A204.1 (cell line): Measurements from ENCODE around the gene SLC12A3.
"Not testable (repeated sequence)": the region's sequence is repeated elsewhere in the genome, so short reads cannot be mapped to it uniquely, and the experiment has no call there.

Source experiments
- FAIRE-seq: peaks from 2 replicates; lab custom pipeline; 2012; peaks lifted over from hg19 to GRCh38; lab: Jason Lieb, UNC

The SLC12A3 gene

DNA sequence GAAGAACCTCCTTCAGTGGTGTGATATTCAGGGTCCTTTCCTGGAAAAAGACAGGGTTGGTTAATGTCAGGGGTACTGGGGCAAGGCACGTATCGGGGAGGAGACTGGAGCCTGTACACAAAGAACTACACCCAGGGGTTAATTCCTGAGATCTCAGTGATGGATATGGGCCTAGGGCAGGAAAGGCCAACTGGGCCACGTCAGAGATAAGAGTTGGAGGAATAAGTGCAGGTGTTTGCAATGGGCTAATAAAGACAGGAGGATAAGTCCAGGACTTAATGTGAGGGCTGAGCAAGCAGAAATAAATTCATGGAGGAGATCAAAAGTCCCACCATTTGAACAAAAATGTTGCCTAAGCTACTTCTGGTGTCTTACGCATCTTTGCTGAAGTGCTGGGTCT is 56.6 kb downstream of the SLC12A3 start:
- FAIRE-seq = no peak

DNA sequence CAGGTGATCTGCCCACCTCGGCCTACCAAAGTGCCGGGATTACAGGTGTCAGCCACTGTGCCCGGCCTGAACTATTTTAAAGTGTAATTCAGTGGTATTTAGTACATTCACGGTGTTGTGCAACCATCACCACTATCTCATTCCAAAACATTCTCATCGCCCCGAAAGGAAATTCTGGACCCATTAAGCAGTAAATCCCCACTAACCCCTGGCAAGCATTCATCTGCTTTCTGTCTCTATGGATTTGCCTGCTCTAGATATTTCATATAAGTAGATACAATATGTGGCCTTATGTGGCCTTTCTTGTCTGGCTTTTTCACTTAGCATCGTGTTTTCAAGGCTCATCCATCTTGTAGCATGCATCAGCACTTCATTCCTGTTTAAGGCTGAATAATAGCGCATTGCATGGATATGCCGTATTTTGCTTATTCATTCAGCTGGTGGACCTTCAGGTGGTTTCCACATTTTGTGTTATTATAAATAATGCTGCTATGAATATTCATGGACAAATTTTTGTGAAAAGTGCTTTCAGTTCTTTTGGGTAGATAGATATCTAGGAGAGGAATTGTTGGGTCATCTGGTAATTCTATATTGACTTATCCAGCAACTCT is 58.6 kb downstream of the SLC12A3 start:
- no peak for FAIRE-seq

DNA sequence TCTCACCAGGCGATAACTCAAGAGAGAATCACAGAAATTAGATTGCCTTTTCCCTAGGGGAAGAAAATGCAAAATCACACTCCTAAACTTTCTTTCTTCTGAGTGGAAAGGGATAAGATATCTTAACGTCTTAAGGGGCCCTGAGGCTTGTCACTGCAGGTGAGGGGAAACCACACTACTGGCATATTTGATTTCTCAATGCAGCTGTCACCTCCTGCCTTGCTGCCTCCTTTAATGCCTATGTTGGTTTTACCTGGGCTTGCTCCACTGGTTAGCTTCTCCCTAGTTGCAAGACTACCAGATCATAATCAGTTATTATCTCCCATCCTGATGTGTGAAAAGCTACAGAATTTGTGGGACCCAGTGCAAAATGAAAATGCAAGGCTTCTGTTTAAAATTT is 62.5 kb downstream of the SLC12A3 start:
- no peak for FAIRE-seq

DNA sequence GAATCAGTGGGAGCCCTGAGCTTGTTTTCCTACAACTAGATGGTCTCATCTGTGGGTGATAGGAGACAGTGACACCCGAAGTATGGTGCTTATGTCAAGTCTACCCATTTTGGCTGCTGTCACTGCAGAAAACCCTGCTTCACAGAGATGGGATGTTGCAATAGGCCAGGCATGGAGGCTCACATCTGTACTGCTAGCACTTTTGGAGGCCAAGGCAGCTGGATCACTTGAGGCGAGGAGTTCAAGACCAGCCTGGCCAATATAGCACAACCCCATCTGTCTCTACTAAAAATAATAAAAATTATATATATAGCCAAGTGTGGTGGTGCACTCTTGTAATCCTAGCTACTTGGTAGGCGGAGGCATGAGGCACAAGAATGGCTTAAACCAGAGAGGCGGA is 64.6 kb downstream of the SLC12A3 start:
- no peak for FAIRE-seq

DNA sequence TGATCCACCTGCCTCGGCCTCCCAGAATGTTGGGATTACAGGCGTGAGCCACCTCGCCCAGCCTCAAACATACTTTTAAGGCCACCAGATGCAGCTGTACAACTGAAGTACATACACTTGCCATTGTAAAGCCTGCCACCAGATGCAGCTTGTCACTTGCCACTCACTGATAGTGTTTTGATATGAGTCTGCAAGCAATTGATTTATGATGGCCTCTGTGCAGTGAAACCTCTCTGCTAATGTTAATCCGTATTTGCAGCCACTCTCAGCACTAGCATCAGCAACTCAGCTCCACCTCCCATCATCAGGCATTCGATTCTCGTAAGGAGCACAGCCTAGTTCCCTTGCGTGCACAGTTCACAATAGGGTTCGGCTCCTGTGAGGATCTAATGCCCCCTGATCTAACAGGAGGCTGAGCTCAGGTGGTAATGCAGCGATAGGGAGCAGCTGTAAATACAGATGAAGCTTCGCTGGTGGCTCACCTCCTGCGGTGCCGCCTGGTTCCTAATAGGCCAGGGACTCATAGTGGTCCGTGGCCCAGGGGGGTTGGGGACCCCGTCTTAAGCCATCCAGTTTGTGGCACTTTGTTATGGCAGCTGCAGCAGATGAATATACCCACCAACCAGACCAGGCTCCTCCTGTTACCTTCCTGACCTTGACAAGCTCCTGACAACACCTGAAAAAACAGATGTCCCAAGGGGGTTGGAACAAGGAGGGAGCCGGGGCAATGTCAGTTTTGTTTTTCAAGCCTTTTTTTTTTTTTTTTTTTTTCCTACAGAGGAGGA is 65.7 kb downstream of the SLC12A3 start:
- FAIRE-seq = no peak

DNA sequence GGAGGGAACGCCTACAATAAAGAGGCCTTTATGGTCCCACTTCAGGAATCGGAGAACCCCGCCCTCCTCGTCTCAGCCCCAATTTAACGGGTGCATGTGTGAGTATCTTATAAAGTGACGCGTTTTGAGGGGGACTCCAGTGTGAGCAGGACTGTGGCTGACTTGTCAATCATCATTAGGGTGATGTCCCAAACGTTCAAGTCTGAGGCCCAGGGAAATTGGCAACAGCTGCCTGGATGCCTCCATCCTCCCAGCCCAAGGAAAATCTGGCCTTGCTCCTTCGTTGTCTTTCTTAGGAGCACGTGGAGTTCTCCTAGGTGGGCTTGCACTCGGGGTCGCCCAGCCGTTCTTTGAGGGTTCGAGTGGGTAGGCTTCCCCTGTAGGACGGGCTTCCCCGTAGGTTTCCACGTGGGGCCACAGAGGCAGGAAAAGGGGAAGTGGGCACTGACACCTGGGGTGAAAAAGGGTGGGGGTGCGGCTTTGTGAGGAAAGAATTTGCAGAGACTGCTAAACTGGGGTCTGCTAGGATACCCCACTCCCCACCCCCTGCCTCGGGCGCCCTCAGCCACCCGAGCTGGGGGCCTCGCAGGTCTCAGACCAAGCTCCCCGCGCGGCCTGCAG is 66.4 kb downstream of the SLC12A3 start:
- peak; percentile 49 for FAIRE-seq

DNA sequence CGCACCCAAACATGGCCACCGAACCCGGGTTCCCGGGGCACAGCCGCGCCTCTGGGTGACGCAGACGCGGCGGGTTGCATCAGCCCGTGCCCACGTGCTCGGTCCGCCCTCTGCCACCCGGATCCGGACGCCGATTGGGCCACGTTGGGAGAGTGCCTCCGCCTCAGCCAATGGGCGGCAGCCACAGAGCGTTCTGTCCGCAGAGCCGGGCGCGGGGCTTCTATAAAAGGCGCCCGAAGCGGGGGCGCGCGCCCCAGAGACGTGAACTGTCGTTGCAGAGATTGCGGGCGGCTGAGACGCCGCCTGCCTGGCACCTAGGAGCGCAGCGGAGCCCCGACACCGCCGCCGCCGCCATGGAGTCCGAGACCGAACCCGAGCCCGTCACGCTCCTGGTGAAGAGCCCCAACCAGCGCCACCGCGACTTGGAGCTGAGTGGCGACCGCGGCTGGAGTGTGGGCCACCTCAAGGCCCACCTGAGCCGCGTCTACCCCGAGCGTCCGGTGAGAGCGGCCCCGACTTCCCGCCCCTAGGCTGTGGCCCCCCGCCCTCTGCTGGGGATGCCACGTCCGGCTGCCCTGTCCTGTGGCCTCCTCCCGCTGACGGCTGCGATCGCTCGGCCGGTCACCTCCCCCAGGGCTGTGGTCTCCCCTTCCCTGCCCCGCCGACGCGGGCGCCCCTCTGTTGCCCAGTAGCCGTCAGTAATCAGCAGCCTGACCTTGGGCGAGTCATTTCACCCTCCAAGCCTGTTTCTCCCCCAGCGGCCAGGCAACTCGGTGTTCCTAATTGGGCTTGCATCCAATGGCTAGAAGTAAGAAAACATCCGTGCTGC is 67.1 kb downstream of the SLC12A3 start, which contains the start of gene HERPUD1:
HERPUD1 (plus strand) TSS at position 251 of the 829 bp plus-strand sequence; CDS start at position 354, 103 bp downstream.
- FAIRE-seq = peak; percentile 92

DNA sequence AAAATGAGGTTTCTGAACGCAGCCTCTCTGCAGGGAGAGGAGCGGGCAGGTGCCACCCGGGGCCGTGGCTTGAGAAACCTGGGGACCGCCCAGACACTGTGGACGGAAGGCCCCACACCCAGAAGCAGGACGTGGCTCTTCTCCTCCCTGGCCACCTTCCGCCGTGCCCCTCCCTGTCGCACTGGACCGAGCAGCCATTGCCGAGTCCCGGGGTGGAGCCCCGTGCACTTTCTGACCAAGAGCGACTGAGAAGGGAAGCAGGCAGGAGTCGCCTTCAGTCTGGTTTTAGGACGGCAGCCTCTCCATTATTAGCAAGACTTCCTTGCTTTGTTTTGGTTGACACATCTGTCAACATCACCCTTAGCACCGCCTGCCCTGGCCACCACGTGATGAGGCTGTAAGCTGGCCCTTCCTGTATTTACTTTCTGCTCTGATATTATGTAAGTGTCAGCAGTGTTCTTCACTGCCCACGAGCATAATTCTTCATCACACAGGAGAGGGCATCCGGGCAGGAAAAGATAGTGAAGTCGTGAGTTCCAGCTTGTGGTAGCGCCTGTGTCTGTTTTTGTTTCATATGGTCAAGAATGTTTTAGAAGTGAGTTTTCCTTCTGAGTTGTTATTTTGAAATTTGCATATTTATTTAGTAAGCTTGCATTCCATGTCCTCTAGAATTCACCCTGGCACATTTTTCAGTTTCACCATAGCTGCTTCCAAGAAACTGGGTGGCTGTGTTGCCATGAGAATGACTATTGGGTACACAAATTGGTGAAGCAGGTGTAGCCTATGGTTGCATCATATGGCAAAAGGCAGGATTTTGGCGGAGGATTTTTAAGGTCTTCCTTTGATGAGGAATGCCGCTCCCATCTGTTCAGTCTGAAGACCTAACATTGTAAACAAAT is 68.0 kb downstream of the SLC12A3 start:
- no peak for FAIRE-seq

DNA sequence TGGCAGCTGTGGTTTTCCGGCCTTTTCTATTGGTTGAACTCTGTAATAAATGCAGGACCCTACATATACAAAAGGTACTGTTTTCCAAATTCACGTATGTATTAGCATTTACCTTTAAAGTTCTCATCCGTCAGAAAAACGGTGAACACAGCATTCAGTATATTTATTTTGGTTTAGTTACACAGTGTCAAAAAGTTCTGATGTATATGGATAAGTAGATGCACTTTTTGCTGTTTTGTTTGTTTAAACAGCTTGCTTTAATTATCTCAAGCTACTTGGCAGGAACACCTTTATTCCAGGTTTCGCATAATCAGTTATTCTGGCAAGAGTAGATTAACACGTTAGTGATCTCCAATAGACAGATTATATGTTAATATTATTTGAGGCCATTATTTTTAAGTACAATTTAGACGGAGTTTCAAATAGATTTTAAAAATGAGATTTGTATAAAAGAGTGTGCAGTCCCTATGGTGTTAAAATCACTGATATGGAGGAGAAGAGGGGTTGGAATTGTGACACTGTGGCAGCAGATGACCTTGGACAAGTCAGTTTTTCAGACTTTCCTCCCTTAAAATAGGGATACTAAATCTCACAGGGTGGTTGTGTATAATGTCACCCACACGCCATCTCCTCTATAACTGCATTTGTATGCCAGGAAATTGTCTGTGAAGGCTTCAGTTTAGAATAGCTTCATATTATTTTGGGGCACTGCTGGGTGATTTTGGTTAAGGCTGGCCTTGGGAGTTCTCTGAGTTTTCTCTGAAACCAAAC is 69.0 kb downstream of the SLC12A3 start:
- no peak for FAIRE-seq

DNA sequence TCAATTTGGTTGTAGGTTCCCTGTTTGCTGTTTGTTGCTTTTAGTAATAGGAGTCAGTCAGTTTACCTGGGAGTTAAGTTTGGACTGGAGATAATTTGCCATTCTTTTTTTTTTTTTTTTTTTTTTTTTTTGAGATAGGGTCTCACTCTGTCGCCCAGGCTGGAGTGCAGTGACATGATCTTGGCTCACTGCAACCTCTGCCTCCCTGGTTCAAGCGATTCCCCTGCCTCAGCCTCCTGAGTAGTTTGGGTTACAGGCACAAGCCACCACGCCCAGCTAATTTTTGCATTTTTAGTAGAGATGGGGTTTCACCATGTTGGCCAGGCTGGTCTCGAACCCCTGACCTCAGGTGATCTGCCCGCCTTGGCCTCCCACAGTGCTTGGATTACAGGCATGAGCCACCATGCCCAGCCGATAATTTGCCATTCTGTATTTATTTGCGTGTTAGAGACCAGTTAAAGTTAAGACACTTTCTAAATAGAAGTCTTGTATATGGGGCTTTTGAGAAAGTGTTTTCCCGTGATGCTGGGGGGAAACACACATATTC is 69.7 kb downstream of the SLC12A3 start:
- not testable (repeated sequence) for FAIRE-seq

DNA sequence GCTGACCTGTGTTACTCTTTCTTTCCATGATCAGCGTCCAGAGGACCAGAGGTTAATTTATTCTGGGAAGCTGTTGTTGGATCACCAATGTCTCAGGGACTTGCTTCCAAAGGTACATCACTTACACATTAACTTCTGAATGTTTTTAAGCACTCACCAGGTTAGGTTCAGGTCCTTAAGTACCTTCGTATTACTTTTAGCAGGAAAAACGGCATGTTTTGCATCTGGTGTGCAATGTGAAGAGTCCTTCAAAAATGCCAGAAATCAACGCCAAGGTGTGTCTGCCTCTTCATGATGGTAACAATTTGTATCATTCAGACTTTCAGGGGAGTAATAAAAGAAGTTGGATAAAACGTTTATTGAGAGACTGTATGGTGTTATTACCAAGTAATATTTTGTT is 70.2 kb downstream of the SLC12A3 start:
- FAIRE-seq = no peak

DNA sequence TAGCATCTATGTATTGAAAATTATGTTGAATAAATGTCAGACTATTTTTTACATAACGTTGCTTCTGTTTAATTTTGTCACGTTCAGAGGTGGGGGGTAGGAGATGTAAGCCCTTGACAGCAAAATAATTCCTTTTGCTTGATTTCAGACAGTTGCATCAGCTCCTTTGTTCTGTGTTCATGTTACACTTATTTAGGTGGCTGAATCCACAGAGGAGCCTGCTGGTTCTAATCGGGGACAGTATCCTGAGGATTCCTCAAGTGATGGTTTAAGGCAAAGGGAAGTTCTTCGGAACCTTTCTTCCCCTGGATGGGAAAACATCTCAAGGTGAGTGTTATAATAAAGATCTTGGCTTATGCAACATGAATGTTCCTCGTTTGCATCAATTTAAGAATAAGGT is 71.5 kb downstream of the SLC12A3 start:
- no peak for FAIRE-seq

DNA sequence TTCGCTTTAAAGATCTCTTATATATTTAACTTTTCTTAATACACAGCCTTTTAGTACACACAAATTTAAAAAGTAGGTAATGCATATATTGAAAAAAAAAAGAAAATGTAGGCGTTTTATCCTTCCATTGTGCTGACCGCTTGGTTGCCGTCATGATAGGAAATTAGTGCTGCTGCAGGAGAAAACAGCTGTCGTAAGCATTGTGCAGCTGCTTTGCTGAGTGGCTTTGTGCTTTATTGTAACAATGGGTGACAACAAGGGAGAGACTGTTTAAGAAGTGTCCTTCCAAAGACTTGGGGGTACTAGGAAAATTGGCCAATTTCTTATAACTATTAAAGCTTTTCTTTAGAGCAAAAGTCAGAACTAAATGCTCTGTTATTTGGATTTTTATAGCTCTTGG is 71.9 kb downstream of the SLC12A3 start:
- no peak for FAIRE-seq

DNA sequence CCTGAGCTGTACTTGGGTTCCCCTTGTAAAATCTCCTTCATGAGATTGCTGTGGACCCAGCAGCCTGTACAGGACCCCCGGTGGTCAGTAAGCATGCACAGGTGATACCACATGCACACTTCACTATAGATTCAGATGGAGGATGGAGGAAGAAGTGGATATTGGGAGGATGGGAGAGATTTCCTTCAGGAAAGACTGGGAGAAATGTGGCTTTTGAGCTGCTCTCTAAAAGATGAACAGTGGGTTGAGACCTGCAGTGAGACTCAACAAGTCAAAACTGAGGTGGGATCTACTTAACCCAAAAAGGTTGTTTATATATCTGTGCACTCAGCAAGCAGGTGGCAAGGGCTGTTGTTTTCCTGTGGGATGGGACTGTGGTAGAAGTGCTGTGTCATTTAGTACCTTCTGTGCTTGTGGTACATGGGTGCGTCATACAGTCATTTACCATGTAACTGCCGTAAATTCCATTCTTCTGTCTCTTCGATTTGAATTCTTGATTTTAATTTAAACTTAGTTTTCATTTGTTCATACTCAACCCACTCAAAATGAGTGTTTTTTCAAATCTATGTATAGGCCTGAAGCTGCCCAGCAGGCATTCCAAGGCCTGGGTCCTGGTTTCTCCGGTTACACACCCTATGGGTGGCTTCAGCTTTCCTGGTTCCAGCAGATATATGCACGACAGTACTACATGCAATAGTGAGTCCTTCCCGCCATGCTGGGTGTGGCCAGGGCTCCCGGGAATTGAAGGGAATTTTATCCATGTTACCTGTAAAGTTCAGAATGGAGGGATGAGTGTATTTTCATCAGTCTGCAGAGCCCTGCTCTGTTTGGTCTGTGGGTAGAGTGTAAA is 73.9 kb downstream of the SLC12A3 start:
- no peak for FAIRE-seq

DNA sequence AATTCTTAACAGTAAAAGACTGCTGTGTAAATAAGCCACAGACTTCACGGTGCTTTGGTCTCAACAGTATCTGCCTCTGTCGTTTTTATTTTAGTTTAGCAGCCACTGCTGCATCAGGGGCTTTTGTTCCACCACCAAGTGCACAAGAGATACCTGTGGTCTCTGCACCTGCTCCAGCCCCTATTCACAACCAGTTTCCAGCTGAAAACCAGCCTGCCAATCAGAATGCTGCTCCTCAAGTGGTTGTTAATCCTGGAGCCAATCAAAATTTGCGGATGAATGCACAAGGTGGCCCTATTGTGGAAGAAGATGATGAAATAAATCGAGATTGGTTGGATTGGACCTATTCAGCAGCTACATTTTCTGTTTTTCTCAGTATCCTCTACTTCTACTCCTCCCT is 74.8 kb downstream of the SLC12A3 start:
- no peak for FAIRE-seq

DNA sequence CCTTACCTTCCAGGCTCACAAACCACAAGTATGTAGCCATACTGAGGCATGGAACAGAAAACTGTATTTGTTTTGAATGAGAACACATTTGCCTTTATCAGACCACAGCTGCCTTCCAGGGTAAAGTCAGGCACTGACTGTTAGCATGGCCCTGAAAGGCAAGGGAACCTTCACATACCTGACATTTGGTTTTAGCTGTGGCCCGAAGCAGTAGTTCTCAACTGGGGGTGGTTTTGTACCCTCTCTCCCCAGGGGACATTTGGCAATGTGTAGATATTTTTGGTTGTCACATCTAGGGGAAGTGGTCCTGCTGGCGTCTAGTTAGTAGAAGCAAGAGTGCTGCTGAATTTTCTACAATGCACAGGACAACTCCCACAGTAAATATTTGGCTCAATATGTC is 76.1 kb downstream of the SLC12A3 start:
- no peak for FAIRE-seq

DNA sequence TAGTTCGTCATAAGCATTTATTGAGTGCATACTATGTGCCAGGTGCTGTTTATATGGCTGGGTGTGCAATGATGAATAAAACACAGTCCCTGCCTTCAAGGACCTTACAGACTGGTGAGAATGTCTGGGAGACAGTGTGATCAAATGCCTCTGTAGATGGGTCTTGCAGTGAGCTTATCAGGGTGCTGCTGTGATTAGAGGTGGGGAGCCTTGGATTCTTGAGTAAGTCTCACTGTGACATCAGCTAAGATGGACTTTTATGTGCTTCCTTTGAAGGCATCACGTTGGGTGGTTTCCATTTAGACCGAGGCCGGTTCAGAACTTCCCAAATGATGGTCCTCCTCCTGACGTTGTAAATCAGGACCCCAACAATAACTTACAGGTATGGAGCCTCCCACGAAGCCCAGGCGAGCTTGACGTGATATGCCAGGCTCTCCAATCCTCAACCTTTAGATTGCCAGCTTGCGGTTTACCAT is 76.9 kb downstream of the SLC12A3 start:
- FAIRE-seq = no peak

DNA sequence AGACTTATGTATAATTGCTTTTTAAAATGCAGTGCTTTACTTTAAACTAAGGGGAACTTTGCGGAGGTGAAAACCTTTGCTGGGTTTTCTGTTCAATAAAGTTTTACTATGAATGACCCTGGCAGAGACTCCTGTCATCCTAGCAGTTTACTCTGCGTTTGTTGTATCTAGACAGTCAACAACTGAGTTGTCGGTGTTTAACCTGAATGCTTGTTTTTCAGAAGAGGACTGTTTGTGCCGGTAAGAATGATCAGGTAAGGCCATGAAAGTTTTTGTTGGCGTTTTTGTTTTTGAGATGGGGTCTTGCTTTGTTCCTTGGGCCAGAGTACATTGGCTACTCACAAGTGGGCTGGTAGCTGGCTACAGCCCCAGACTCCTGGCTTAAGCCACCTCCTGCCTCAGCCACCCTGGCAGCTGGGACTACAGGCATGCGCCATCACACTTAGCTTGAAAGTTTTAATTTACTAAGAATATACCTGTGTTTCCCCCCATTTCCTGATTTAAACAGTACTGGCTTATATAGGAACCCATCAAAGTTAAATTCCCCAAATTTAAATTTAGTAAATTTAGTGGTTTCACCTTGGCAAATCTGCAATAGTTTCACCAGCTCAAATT is 78.9 kb downstream of the SLC12A3 start:
- FAIRE-seq = no peak
